ENCODE data around the gene C10orf88. TPM values are rescaled to one million over a fixed set of nuclear protein-coding genes. Genes with fewer than 3 reads are reported as not detected.

Gene C10orf88
- total RNA-seq: 10 to 100 TPM in 1 of 2 donors, 1 to 10 TPM in 1; 5.9 to 10.0 TPM
- polyA plus RNA-seq (ENCODE audit: insufficient read length in 6 of 6): 10 to 100 TPM; 16.5 to 24.0 (median 20.4) TPM
- long read RNA-seq, donor 1, partial matches to known transcripts: 0 of 1 reads
- long read RNA-seq, donor 1, other reads (novel, unspliced or antisense): 0 of 1 reads
- long read RNA-seq, donor 2, partial matches to known transcripts: 0 of 3 reads
- long read RNA-seq, donor 2, other reads (novel, unspliced or antisense): 0 of 3 reads
- long read RNA-seq, donor 3, partial matches to known transcripts: 0 of 4 reads
- long read RNA-seq, donor 3, other reads (novel, unspliced or antisense): 0 of 4 reads
- long read RNA-seq, donor 4: 0 reads
- long read RNA-seq, donor 5, partial matches to known transcripts: 0 of 3 reads
- long read RNA-seq, donor 5, other reads (novel, unspliced or antisense): 0 of 3 reads
- long read RNA-seq, donor 6, partial matches to known transcripts: 0 of 3 reads
- long read RNA-seq, donor 6, other reads (novel, unspliced or antisense): 0 of 3 reads
- long read RNA-seq, donor 7, transcript C10orf88-204 (6 exons, 2,482 nt): major isoform, 6 of 6 reads
- long read RNA-seq, donor 7, partial matches to known transcripts: 0 of 6 reads
- long read RNA-seq, donor 7, other reads (novel, unspliced or antisense): 0 of 6 reads
- long read RNA-seq, donor 8, partial matches to known transcripts: 0 of 3 reads
- long read RNA-seq, donor 8, other reads (novel, unspliced or antisense): 0 of 3 reads
- long read RNA-seq, donor 9: 0 reads
- long read RNA-seq, donor 10, partial matches to known transcripts: 1 of 1 reads
- long read RNA-seq, donor 10, other reads (novel, unspliced or antisense): 0 of 1 reads
- long read RNA-seq, donor 11, transcript C10orf88-204 (6 exons, 2,482 nt): major isoform, 6 of 29 reads
- long read RNA-seq, donor 11, partial matches to known transcripts: 22 of 29 reads
- long read RNA-seq, donor 11, other reads (novel, unspliced or antisense): 0 of 29 reads
- long read RNA-seq, donor 12, partial matches to known transcripts: 0 of 4 reads
- long read RNA-seq, donor 12, other reads (novel, unspliced or antisense): 0 of 4 reads

GRCh38 chr10:122953902-122954730, at the start of gene C10orf88:
Gene C10orf88 (minus strand): TSS chr10:122954227. CDS start chr10:122954178, 49 bp downstream.
- peak; percentile 99 for ATAC-seq
- no peaks in the 10 kb centered on the region for H3K27me3 ChIP-seq
- peaks cover 0 to 4% of the 10 kb centered on the region in 2 donors for H3K9me3 ChIP-seq
- intact Hi-C loops (cut with DNase I): no loop called here
- peaks cover 6 to 18% of the 10 kb centered on the region in 2 donors for H3K4me1 ChIP-seq
- peak within 1 kb of the TSS; percentile 30 to 85 for H3K27ac ChIP-seq
- TF ChIP-seq, protein P1, sequence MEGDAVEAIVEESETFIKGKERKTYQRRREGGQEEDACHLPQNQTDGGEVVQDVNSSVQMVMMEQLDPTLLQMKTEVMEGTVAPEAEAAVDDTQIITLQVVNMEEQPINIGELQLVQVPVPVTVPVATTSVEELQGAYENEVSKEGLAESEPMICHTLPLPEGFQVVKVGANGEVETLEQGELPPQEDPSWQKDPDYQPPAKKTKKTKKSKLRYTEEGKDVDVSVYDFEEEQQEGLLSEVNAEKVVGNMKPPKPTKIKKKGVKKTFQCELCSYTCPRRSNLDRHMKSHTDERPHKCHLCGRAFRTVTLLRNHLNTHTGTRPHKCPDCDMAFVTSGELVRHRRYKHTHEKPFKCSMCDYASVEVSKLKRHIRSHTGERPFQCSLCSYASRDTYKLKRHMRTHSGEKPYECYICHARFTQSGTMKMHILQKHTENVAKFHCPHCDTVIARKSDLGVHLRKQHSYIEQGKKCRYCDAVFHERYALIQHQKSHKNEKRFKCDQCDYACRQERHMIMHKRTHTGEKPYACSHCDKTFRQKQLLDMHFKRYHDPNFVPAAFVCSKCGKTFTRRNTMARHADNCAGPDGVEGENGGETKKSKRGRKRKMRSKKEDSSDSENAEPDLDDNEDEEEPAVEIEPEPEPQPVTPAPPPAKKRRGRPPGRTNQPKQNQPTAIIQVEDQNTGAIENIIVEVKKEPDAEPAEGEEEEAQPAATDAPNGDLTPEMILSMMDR (IDR thresholded peaks at IDR 0.05): no peak
- no peaks in the 10 kb centered on the region for H3K36me3 ChIP-seq
- H3K4me3 ChIP-seq: peak within 1 kb of the TSS; percentile 59 to 74
- peak; percentile 94 to 99 (median 98) for DNase-seq

GRCh38 chr10:123001370-123001769, 47.3 kb upstream of the C10orf88 start:
- ATAC-seq (no peak), DNase-seq (no peak)
- no peaks in the 10 kb centered on the region for H3K27me3 ChIP-seq
- H3K36me3 ChIP-seq: peaks cover 0 to 19% of the 10 kb centered on the region in 2 donors
- H3K4me3 ChIP-seq: no peak overlapping the region
- H3K4me1 ChIP-seq: peaks cover 0 to 21% of the 10 kb centered on the region in 2 donors
- H3K27ac ChIP-seq: no peak overlapping the region
- intact Hi-C loops (cut with DNase I): no loop called here
- TF ChIP-seq, protein P1 (IDR thresholded peaks at IDR 0.05): no peak
- H3K9me3 ChIP-seq: no peaks in the 10 kb centered on the region

DNA sequence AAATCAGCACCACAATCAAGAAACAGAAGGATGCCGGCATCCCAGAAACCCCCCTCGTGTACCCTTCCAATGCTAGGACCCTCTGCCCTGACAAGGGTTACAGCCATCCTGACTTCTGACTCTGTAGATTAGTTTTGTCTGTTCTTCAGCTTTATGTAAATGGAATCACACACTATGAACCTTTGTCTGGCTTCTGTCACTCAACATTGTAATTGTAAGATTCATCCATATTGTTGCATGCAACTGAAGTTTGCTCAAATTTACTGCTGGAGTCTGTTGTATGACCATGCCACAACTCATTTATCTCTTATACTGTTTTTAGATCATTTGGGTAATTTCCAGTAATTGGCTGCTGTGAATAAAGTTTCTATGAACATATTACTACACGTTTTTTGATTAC, 46.1 kb upstream of the C10orf88 start:
- no peaks in the 10 kb centered on the region for H3K9me3 ChIP-seq
- TF ChIP-seq, protein P1 (IDR thresholded peaks at IDR 0.05): no peak
- intact Hi-C loops (cut with DNase I): no loop called here
- DNase-seq (no peak), ATAC-seq (no peak)
- H3K36me3 ChIP-seq: peaks cover 0 to 29% of the 10 kb centered on the region in 2 donors
- no peak overlapping the region for H3K27ac ChIP-seq
- H3K4me1 ChIP-seq: peaks cover 0 to 9% of the 10 kb centered on the region in 2 donors
- no peaks in the 10 kb centered on the region for H3K27me3 ChIP-seq
- no peak overlapping the region for H3K4me3 ChIP-seq

- Histone ChIP-seq H3K4me1 (peaks cover 0 to 5% of the 10 kb centered on the region in 2 donors), H3K4me3 (no peak overlapping the region), H3K9me3 (no peaks in the 10 kb centered on the region), H3K36me3 (peaks cover 0 to 37% of the 10 kb centered on the region in 2 donors), H3K27ac (no peak overlapping the region), H3K27me3 (no peaks in the 10 kb centered on the region)
- intact Hi-C loops (cut with DNase I): no loop called here
- ATAC-seq (no peak), DNase-seq (no peak)
- TF ChIP-seq, protein P1 (IDR thresholded peaks at IDR 0.05): no peak
Measured at GRCh38 chr10:122999347-122999746, 45.3 kb upstream of the C10orf88 start.
